Activated CD8-positive, alpha-beta memory T cell treated with anti-CD3 and anti-CD28 coated beads, Interleukin-2, amount 50 U/mL, for 1 hour (primary cell): ENCODE results near the gene CNTROB.
"Not testable (repeated sequence)": the region's sequence is repeated elsewhere in the genome, so short reads cannot be mapped to it uniquely, and the experiment has no call there.

Source experiments
- DNase-seq: peaks from one replicate; pipeline ENCODE4 v3.0.0-alpha.2; 2020; ENCODE audit errors: extremely low read depth

CNTROB gene

DNA sequence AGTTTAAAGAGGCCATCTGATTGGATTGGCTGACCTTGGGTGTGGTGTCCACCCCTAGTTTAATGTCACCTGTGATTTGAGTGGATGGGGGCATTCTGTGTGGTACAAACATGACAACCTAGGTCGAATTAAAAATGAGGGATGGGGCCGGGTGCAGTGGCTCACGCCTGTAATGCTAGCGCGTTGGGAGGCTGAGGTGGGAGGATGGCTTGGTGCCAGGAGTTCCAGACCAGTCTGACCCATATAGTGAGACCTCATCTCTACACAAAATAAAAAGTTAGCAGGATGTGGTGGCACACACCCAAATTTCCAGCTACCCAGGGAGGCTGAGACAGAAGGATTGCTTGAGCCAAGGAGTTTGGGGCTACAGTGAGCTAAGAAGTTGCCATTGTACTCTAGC is 14.4 kb downstream of the CNTROB start:
- DNase-seq = no peak

GRCh38 chr17:7947651-7948050 is 15.6 kb downstream of the CNTROB start:
- no peak for DNase-seq

DNA sequence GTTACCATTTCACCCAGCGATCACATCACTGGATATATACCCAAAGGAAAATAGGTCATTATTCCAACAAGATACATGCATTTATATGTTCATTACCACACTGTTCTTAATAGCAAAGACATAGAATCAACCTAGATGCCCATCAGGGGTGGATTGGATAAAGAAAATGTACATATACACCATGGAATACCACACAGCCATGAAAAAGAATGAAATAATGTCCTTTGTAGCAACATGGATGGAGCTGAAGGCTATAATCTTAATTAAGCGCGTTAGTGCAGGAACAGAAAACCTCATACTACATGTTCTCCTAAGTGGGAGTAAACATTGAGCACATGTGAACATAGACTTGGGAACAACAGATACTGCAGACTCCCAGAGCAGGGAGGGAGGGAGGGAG is 18.6 kb downstream of the CNTROB start:
- no peak for DNase-seq

- no peak for DNase-seq
Measured at GRCh38 chr17:7951143-7951792, 19.3 kb downstream of the CNTROB start.

DNA sequence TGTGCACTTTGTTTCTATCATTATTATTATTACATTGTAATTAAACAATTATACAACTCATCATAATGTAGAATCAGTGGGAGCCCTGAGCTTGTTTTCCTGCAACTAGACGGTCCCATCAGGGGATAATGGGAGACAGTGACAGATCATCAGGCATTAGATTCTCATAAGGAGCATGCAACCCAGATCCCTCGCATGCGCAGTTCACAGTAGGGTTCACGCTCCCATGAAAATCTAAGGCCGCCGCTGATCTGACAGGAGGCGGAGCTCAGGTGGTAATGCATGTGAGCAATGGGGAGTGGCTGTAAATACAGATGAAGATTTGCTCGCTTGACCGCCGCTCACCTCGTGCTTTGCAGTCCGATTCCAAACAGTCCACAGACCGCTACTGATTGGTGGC is 21.3 kb downstream of the CNTROB start:
- DNase-seq = not testable (repeated sequence)

- no peak for DNase-seq
Measured at GRCh38 chr17:7955414-7956227, 23.6 kb downstream of the CNTROB start.

GRCh38 chr17:7956228-7956965 is 24.4 kb downstream of the CNTROB start:
- DNase-seq = no peak

GRCh38 chr17:7959503-7960253 is 27.7 kb downstream of the CNTROB start:
- DNase-seq = no peak

GRCh38 chr17:7961421-7961820 is 29.4 kb downstream of the CNTROB start:
- DNase-seq = no peak

GRCh38 chr17:7967751-7968150 is 35.7 kb downstream of the CNTROB start:
- DNase-seq = no peak

DNA sequence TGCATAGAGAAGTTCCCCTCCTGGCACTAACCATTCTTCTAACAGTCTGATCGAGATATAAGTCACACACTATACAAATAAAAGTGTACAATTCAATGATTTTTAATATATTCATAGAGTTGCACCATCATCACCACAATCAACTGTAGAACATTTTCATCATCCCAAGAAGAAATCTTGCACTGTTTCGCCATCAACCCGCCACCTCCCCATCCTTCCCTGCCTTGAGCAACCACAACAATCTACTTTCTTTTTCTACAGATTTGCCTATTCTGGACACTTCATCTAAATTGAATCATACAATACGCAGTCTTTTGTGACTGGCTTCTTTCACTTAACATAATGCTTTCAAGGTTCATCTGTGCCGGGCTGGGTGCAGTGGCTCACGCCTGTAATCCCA is 37.4 kb downstream of the CNTROB start:
- DNase-seq = no peak

- DNase-seq = no peak
Measured at GRCh38 chr17:7971651-7972050, 39.6 kb downstream of the CNTROB start.

DNA sequence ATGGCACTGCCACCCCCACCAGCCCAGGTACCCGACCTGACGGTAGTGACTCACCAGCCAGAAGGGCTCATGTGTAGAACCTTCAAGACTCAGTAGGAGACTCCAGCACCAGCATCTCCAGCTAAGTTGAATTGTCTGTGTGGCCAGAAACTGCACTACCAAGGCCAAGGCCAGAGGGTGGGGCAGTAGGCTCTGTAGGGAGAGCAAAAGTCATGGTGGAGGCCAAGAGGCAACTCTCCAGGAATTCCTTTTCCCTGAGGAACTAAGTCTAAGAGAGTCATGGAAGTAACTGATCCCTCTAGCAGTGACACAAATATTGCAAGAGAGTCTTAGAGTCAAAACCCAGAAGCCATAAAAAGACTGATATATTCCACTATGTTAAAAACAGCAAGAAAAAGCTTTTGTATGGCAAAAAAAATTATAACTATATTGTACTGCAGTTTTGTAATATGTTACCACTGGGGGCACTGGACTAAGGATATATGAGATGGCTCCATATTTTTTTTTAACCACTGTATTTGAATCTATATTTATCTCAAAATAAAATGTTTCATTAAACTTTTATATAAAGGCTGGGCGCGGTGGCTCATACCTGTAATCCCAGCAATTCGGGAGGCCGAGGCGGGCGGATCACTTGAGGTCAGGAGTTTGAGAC is 40.3 kb downstream of the CNTROB start:
- no peak for DNase-seq

GRCh38 chr17:7974638-7975131 is 42.7 kb downstream of the CNTROB start:
- no peak for DNase-seq

DNA sequence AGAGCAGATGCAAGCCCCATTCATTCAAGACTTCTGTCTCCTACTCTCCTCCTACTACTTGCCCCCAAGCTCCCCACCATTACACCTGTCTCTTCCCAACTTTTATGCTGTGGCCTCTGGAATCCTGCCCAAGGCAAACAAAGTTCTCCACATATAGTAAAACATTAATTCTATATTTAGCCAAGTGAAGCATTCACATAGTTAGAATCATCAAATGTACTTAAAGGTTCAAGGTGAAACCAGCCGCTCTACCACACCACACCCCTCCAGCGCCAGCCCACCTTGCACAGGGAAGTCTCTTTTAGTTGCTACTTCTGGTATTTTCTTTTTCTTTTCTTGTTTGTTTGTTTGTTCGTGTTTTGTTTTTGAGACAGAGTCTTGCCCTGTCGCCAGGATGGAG is 45.0 kb downstream of the CNTROB start:
- no peak for DNase-seq

GRCh38 chr17:7977805-7978204 is 45.8 kb downstream of the CNTROB start:
- DNase-seq = no peak

GRCh38 chr17:7982173-7982572 is 50.2 kb downstream of the CNTROB start:
- no peak for DNase-seq

DNA sequence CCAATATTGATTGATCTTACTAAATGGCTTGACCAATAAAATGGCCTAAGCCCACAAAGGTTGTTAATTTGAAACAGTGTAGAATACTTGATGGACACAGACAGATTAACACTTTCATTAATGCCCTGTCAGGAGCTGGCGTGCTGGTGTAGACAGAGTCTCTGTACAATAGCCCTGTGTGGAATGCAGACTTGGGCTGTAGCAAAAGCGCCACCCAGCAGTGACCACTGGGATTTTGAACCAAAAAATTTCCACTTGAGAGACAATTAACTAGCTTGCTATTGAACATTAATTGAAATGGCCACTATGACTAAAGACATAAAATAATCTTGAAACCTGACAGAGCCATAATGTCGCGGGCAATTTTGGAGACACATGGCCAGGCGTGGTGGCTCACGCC is 50.7 kb downstream of the CNTROB start:
- no peak for DNase-seq

- DNase-seq = no peak
Measured at GRCh38 chr17:7984904-7985303, 52.9 kb downstream of the CNTROB start.

GRCh38 chr17:7987112-7987893 is 55.3 kb downstream of the CNTROB start:
- no peak for DNase-seq
